RKO (cell line): Measurements from ENCODE around the gene NPY4R.
"Not testable (repeated sequence)": the region's sequence is repeated elsewhere in the genome, so short reads cannot be mapped to it uniquely, and the experiment has no call there.

Experiments used
- DNase-seq: peaks from one replicate; pipeline ENCODE4 v3.0.0-alpha.2; 2016; ENCODE audit warnings: low spot score

NPY4R gene, protein sequence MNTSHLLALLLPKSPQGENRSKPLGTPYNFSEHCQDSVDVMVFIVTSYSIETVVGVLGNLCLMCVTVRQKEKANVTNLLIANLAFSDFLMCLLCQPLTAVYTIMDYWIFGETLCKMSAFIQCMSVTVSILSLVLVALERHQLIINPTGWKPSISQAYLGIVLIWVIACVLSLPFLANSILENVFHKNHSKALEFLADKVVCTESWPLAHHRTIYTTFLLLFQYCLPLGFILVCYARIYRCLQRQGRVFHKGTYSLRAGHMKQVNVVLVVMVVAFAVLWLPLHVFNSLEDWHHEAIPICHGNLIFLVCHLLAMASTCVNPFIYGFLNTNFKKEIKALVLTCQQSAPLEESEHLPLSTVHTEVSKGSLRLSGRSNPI

DNA sequence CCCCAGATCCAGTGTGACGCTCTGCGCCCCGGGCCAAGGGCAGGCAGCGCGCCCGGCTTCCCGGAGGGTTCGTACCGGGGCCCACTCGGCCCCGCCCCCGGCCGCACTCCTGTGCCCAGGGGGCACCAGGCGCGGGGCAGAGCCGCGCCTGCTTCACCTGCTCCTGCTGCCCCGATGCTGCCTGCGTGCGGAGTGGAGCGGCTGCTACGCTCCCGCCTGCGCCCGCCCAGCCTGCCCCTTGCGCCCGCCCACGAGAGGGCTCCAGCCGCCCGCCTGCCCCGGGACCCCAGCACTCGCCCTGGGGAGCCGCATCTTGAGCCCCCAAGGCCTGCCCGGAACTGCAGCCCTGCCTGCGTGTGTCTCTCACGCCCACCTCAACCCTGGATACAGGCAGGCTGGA lies at the start of gene NPY4R:
TSS of gene NPY4R (minus strand) at position 194 of the 400 bp plus-strand sequence. CDS start 3,323 bp downstream, outside the sequence.
- DNase-seq, result not testable (repeated sequence)

DNA sequence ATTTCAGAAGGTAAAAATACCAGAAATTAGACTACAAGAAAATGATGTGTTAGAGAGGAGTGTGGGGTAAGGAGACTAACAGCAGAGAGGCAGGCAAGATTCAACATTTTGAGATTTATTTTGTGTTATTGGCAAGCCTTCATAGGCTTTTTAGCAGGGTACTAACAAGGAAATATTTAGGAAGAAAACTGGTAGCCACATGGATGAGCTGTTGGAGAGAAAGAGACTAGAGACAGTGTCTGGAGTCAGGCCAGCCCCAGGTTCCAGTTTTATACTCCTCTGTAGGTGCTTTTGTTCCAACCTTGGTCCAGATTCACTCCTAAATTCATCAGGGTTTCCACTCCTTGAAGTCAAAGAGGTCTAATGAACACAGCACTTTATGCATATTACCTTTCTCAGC lies 49.6 kb upstream of the NPY4R start:
- DNase-seq, result no peak

DNA sequence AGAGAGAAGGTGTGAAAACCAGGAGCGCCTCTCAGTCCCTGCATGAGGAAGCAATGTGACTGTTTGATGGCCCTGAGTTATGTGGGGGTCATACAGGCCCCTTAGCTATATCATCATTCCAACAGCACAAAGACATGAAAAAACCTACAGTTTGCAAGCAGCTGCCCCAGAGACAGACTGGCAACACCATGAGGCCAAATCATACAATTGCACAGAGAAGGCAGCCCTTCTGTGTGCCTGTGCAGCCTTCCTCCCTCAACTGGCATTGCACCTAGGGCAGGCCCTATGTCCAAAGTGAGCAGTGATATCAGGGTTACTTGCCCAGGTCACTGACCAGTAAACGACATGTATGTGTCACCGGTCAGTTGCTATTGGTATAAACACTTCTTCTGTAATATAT lies 49.1 kb upstream of the NPY4R start:
- DNase-seq, result no peak

DNA sequence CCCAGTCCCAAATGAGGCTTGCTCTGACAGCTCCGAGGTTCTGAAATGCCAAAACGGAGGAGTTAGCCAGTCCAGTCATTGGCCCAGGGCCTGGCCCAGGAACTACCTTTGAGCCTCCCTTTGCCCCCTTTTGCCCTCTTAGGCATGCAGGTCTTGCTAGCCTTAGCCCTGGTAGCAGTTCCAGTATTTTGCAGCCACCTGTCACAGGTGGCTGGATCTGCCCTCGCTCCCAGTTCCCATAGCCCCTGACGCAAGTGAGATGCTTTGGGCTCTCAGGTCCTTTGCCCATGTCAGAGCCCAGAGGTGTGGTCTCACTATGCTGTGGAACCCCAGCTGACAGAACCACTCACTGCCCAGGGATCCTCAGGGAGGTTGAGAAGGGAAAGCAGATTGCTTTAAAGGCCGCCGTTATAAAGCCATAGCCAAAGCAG lies 48.7 kb upstream of the NPY4R start:
- no peak for DNase-seq

DNA sequence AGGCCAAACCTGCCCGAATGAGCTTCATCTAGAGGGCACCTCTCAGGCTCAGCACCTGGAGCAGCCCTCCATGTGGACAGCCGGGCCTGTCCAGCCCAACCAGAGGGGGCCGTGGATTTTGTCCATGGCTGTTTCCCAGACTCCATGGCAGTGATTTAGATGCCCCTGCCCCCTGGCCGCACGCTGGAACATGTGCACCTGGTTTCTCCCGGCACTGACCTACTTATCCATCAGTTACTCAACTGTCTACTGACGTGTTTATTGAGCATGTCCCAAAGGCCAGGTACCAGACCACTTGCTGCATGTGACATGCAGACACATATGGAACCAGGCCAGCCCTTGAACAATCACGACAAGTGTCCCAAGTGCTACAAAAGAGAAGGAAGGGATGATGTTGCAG lies 47.6 kb upstream of the NPY4R start:
- DNase-seq, result not testable (repeated sequence)

DNA sequence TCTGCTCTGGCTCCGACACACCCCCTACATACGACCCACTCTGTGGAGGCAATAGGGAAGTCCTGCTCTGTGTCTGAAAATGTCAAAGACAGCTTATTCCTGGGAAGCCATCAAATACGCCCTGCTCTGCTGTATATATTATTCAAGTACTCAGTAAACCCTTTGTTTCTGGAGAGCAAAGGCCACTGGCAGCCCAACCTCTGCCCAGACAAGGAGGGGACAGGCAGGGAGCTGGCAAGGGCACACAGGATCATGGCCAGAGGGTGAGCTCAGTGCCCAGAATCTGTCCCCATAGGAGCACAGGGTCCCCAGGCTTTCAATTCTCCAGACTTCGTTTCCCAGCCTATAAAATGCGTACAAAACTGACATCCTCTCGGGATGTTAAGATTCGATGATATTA lies 47.0 kb upstream of the NPY4R start:
- not testable (repeated sequence) for DNase-seq

DNA sequence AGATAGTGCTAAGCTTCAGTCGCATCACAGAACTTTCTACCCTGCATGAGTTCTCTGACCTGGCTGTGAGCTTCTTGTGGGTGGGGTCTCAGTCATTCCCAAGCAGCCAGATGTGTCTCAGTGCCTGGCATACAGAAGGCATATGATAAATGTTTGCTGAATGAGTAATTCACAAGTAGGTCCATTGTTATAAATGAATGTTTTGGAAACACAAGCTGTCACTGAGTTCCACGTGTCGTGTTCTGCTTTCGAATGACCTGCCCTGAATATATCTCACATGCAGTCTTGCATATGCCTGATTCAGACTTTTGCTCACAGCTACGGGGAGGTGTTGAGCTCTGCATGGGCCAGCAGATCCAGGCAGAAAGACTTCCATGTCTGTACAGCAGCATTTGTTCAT lies 46.2 kb upstream of the NPY4R start:
- not testable (repeated sequence) for DNase-seq

DNA sequence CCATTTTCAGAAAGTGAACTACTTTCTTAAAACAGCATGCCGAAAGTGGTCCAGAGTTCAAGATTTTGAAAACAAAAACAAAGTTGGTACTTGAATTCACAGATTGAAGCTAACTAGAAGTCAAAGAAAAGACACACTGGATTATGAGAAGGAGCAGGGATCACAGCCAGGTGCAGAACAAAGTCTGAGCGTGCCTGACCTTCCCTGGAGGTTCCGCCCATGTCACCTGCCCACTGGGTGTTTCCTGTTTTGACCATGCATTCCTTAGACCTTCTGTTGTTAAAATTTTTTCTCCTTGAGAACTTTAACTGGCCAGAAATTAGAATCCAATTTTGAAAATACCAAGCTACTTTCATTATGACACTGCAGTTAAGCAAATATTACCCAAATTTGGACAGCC lies 34.2 kb upstream of the NPY4R start:
- not testable (repeated sequence) for DNase-seq

DNA sequence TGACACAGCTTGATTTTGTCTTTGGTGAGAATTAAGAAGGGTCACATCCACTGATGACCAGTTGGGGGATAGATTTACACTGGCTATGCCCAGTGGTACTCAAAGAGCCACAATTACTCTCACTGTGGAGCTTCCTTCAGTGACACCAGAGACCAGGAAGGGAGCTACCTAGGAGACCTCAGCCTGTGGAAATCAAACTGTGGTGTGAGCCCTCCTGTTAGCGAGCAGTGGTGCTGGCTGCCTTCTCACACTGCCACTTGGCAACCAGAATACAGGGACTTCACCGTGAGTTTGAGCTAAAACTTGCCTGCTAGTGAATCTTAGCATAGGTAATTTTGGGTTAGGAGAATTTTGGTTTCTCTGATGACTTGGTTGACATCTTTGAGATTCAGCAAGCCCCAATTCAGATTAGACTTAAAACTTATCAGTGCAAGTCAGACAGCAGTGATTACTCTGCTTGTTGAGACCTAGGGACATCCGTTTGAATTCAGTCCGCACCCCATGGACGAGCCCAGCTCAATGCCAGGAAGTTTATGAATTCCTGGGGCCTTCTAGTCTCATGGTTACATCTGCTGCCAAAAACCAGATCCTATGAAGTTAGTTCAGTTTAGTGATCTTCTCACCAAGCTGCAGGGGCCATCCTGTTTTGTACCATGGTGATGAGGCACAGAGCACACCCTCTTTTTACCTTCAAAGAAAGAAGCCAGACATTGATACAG lies 33.4 kb upstream of the NPY4R start:
- not testable (repeated sequence) for DNase-seq

DNA sequence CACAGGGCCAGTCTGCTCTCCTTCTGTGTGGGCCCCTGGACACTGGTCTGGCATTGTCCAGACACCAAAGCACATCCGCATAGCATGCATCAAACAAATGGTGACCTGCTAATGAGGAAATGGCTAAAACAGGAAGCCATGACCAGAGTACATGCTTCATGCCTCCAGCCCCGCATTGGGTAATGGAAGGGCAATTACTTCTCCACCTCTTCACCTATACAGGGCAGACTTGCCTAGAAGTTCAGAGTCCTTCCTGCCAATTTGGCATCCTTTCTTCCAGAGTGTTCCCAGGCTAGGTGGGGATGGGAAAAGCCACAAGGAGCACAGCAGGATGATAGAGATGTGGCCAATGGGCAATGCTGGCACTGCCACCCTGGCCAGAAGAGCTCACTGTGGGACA lies 32.1 kb upstream of the NPY4R start:
- DNase-seq, result not testable (repeated sequence)

DNA sequence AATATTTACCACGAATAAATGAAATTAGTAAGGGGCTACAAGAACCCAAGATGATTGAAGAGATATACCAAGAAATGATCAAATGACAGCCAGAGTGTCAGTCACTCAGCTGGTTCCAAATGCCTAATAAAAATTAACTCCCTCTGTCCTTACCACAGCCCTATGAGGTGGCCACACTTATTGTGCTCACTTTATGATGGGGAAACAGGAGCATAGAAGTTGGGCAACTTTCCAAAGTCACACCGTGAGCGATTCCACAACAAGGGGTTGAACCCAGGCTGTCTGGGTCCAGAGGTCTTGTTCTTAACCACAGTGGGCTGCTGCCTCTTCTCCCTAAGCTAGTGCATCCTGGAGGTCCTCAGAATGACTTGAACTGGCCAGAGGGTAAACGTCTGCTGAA lies 31.6 kb upstream of the NPY4R start:
- DNase-seq, result not testable (repeated sequence)

DNA sequence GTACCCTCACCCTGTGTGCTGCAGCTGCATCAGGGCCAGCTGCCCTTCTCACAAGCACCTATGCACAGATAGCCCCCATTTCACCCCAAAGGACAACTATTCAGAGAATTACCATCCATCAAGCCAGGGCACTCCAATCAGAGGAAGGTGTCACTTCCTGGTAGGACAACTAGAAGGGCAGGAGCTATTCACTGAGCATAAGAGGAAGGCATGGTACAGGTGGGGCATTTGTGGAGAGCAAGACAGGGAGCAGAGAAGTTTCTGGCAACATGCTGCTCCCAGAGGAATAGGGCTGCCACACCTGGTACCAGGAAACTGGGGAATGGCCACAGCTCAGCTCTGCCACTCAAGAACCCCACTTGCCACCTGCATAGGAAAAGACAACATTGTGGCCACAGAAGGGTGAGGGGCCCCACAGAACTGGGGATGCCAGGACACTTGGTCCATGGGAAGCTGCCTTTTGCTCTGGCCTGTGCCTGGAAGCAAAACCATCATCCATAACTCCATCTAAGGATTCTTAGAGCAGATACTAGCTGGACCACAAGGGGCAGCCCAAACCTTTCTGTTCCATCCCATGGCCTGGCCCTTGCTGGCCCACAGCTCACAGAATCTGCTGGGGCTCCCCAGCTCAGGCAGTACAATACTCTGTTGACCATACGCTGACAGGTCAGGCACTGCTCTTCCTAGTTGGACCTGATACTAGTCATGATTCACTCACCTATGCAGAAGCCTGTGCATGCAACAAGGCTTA lies 25.8 kb upstream of the NPY4R start:
- not testable (repeated sequence) for DNase-seq

DNA sequence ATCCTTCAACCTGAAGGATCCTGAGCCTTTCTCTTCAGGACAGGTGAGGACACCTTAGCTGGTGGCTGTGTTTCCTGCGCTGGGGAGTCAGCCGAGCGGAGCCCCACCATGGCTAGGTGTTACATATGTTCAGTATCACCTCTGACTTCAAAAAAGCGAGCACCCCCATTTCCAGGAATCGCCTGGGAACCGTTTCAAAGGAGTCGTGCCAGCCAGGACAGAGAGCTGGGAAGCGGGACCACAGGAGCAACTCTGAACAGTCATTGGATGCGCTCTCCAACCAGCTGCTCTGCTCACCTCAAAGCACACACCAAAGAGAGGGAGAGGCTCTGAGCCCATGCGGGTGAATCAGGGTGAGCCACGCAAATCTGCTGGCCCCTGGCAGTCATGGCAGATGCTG lies 24.5 kb upstream of the NPY4R start:
- not testable (repeated sequence) for DNase-seq

DNA sequence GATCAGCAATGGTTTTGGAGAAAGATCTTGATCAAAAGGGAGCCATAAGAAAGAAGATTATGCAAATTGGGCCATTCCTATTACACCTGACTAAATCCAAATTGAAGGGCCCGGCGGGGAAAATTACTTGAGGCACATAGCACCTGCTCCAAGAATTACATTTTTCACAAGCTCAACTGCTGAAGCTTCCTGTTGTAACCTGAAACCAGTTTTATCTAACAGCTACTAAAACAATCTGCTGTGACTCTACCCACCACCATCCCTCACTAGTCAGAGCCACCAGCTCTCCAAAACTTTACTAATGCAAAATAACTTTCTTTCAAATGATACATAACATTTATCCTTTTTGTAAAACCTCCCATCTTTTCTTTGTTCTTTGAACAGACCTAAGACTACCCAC lies 20.7 kb upstream of the NPY4R start:
- DNase-seq, result not testable (repeated sequence)

DNA sequence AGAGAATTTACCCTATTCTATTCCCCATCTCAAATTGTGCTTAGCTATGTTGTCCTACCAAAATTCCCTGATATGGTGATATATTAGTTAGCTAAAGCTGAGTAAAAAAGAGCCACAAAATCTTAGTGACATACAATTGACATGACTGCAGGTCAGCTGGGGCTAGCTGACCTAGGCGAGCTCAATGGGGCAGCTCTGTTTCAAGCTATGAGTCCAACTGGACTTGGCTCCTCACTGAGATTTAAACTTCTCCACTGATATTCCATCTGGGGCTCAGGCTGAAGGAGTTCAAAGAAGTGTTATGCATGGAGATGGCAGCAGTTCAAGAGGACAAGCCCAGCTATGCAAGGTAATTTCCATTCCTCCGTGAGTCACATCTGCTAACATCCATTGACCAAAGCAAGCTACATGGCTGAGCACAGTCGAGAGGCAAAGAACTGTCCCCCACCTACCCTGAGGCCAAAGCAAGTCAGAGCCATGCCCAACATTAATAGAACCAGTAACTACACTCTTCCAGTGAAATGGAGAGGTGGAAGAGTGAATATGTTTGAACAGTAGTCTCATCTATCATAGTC lies 9.1 kb upstream of the NPY4R start:
- not testable (repeated sequence) for DNase-seq

DNA sequence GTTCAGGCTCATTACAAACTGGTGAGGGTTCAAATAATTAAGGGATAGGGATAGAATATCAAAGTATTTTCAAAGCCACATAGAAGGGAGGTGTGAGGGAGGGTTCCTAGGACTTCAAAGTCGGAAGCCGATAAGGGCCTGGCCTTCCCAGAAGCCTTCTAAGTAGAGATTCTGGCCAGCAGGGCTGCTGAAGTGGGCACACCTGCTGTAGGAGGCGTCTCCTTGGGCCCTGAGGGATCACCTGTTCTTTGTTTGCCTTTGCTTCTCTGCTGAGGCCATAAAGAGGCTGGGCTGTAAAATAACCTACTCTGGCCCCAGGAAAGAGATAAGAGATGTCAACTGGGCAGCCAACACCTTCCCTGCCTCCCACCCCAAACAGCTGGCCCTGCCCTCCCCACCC lies 8.0 kb upstream of the NPY4R start:
- not testable (repeated sequence) for DNase-seq

DNA sequence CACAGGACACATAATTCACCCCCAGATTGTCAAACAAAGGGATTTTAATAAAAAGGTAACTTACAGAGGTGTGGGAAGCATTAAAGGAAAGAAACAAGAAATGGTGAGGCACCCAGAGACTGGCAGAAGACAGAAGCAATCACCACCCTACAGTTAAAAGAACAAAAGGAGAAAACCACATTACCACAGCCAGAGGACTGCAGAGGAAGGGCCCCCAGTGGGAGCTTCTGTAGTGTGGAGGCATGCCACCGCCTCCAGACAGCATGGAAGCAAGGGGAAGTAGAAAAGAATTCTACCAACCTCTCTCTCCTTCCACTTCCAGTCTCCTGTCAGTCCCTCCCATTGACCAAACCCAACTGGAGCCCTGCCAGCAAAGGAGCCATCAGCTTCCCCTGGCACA lies 4.4 kb upstream of the NPY4R start:
- not testable (repeated sequence) for DNase-seq

DNA sequence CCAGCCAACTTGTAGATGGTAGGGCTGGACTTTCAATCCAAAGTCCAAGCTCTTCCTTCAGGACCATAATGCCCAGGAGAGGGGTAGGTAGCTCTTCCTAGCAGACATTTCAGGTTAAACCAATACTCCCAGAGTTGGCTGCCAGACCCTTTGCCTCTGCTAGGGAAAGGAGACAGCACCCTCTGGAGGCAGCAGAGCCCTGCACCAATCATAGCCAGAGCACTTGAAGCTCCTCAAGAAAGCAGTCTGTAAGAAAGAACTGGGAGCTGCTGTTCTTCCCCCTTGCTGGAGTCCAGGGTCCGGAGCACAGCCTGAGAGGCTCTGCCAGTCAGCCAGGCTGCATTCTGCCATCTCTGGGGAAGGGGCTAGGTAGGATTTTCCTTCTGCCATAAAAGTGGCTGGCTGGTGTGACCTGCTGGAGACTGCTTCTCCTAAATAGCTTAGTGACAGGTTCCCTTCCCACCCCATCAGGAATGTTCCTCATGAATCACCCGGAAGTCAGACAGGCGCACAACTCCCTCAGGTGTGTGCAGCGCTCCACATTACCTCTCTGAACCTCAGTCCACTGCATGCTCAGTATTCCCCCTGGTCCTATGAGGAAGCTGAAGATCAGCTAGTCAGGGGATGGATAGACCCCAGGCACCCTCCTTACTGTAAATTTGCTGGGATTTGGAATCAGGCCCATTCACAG lies 2.5 kb upstream of the NPY4R start:
- not testable (repeated sequence) for DNase-seq

DNA sequence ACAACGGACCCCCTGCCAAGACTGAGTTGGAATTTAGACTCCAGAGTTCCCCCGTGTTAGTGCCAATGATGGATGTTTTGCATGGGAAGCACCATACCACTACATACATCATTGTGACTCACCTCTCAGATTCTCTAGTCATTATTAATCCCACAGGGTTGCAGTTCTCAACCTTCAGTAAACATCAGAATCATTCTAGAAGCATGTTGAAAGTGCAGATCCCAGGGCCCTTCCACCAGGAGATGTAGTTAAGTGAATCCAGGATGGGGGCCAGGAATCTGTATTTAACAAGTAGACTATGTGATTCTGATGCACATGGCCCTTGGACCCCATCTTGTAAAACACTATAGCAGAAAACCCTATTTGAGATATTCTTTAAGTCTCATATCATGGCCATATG lies 2.1 kb downstream of the NPY4R start:
- DNase-seq, result not testable (repeated sequence)

DNA sequence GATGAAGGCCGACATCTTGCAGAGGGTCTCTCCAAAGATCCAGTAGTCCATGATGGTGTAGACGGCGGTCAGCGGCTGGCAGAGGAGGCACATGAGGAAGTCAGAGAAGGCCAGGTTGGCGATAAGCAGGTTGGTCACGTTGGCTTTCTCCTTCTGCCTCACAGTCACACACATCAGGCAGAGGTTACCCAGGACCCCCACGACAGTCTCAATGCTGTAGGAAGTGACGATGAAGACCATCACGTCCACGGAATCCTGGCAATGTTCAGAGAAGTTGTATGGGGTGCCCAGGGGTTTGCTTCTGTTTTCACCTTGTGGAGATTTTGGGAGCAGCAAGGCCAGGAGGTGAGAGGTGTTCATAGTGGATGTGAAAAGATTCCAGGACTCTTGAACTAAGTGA lies 3.5 kb downstream of the NPY4R start:
- not testable (repeated sequence) for DNase-seq

DNA sequence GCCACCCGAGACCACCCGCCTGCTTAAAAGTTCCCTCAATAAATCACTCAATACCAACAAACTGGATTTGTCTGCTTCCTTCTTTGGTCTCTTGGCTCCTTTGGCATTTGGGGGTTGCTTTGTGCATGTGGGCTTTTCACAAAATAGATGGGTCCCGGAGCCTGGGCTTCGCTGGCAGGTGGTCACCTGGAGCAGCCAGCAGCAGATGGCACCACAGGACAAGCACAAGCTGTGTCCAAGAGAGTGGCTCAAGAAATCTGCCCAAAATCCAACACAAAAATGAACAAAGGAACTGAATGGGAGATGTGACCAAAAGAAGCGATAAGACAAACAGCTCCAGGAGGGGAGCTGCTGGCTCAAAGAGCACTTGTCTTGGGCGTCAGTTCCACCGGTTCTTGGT lies 6.2 kb downstream of the NPY4R start:
- DNase-seq, result not testable (repeated sequence)

DNA sequence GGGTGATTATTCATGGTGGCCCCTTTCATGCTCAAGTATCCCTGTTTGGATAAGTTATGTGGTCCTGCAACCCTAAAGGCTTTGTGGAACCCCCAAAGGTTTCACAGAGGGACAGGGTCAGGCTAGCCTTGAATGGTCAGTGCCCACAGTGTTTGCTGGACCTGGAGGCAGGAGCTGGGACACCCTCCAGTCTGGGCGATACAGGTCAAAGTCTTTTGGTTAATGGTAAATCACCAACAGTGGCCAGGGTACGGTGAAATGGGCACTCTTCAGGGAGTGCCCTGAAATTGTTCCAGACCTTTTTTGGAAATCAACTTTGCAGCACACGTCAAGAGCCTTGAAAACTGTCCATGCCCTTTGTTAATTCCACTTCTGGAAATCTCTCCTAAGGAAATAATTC lies 8.7 kb downstream of the NPY4R start:
- not testable (repeated sequence) for DNase-seq
